ENCODE results near the gene CTSE. TPM values are rescaled to one million over a fixed set of nuclear protein-coding genes. Genes with fewer than 3 reads are reported as not detected.

The CTSE gene
- total and polyA plus RNA-seq, 2 of the 13 experiments (the other 11 are each of a cell fraction or from before 2014, with no cell fraction given): 0.50 to 0.69 TPM

DNA sequence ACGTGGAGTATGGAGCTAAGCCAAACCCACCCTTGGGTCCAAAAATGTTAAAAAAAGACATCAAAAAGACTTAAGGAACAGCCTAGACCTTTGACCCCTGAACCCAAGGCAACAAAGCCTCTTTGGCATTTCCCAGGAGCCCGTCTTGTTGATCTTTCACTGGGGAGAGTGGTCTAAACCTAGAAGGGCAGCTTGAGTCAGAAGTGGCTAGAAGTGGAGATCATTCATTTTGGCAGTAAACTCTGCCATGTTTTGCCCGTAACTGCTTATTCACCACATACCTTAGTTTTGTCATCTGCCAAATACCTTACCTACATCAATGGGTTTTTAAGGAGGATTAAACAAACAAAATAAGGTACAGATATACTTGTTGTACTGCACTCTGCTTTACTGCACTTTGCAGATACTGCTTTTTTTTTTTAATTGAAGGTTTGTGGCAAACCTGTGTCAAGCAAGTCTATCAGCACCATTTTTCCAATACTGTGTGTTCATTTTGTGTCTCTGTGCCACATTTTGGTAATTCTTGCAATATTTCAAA, 1.7 kb upstream of the CTSE start:
- Histone ChIP-seq H3K27me3 (ENCODE audit: control insufficient read depth in 1 of 2, insufficient read depth in 2 of 2, low read length in 2 of 2) (peaks cover 0 to 22% of the 10 kb centered on the region in 2 experiments; a peak in 4 of 5 replicates), H3K4me2 (ENCODE audit: low read depth, low read length) (no peak overlapping the region), H2AFZ (ENCODE audit: low read length) (no peak overlapping the region), H3K4me3 (replicated peaks in 1 of 3; ENCODE audit: insufficient read depth in 1 of 3, low read depth in 2 of 3, low read length in 3 of 3) (no peak overlapping the region), H4K20me1 (ENCODE audit: insufficient read depth, low read length) (no peaks in the 10 kb centered on the region), H3K9ac (ENCODE audit: insufficient read depth, low read depth, low read length) (no peak overlapping the region), H3K9me3 (ENCODE audit: low read length) (no peaks in the 10 kb centered on the region), H3K27ac (ENCODE audit: extremely low read length, insufficient read depth, low read length) (no peak overlapping the region), H3K36me3 (replicated peaks in 1 of 2; ENCODE audit: control insufficient read depth in 1 of 2, insufficient read depth in 2 of 2, low read length in 2 of 2) (no peaks in the 10 kb centered on the region), H3K4me1 (ENCODE audit: insufficient read depth, low read length) (peaks cover 28% of the 10 kb centered on the region), H3K79me2 (ENCODE audit: insufficient read depth, low read length) (no peaks in the 10 kb centered on the region)
- 3% methylated on average over 3 of the region's 3 CpGs for WGBS (ENCODE audit: low lambda C conversion rate)
- TF ChIP-seq POLR2AphosphoS2 (IDR thresholded peaks at IDR 0.05; ENCODE audit: low read depth, low read length) (no peak), ZNF589 (CRISPR knock-in tag; conservative IDR thresholded peaks at IDR 0.05) (no peak), MEIS1 (CRISPR knock-in tag; IDR thresholded peaks at IDR 0.05; ENCODE audit: borderline replicate concordance) (no peak), NRL (CRISPR knock-in tag; IDR thresholded peaks at IDR 0.05; ENCODE audit: borderline replicate concordance) (no peak), ZFP1 (CRISPR knock-in tag; IDR thresholded peaks at IDR 0.05) (no peak), HNRNPUL1 (IDR thresholded peaks at IDR 0.05; ENCODE audit: low read depth, low read length) (no peak), TP53 (CRISPR knock-in tag; conservative IDR thresholded peaks at IDR 0.05) (no peak)
- TF ChIP-seq, protein P1, sequence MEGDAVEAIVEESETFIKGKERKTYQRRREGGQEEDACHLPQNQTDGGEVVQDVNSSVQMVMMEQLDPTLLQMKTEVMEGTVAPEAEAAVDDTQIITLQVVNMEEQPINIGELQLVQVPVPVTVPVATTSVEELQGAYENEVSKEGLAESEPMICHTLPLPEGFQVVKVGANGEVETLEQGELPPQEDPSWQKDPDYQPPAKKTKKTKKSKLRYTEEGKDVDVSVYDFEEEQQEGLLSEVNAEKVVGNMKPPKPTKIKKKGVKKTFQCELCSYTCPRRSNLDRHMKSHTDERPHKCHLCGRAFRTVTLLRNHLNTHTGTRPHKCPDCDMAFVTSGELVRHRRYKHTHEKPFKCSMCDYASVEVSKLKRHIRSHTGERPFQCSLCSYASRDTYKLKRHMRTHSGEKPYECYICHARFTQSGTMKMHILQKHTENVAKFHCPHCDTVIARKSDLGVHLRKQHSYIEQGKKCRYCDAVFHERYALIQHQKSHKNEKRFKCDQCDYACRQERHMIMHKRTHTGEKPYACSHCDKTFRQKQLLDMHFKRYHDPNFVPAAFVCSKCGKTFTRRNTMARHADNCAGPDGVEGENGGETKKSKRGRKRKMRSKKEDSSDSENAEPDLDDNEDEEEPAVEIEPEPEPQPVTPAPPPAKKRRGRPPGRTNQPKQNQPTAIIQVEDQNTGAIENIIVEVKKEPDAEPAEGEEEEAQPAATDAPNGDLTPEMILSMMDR (CRISPR knock-in tag; IDR thresholded peaks at IDR 0.05): no peak
- TF ChIP-seq, protein P2, sequence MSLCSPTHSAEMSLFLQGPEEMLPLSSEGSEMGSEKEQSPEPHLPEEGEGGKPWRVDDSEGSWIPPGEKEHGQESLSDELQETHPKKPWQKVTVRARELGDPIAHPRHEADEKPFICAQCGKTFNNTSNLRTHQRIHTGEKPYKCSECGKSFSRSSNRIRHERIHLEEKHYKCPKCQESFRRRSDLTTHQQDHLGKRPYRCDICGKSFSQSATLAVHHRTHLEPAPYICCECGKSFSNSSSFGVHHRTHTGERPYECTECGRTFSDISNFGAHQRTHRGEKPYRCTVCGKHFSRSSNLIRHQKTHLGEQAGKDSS (CRISPR knock-in tag; IDR thresholded peaks at IDR 0.05; ENCODE audit: borderline replicate concordance, low read depth): no peak
- TF ChIP-seq, protein P3, sequence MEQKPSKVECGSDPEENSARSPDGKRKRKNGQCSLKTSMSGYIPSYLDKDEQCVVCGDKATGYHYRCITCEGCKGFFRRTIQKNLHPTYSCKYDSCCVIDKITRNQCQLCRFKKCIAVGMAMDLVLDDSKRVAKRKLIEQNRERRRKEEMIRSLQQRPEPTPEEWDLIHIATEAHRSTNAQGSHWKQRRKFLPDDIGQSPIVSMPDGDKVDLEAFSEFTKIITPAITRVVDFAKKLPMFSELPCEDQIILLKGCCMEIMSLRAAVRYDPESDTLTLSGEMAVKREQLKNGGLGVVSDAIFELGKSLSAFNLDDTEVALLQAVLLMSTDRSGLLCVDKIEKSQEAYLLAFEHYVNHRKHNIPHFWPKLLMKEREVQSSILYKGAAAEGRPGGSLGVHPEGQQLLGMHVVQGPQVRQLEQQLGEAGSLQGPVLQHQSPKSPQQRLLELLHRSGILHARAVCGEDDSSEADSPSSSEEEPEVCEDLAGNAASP (CRISPR knock-in tag; IDR thresholded peaks at IDR 0.05; ENCODE audit: borderline replicate concordance): no peak
- ATAC-seq (no peak), FAIRE-seq (no peak), DNase-seq (ENCODE audit: low spot score) (no peak)
- intact Hi-C loops (cut with micrococcal nuclease; ENCODE audit: unreplicated experiment): no loop called here
- CTCF ChIA-PET (ENCODE audit: low intra/inter-chr PET ratio, low total read pairs): no interaction called here
- in situ Hi-C loops (cut with HindIII; ENCODE audit: extremely low pct_ligation_motif_present, low pct_unique_long_range_greater_than_20kb): loop anchor here (5.0 kb wide), 1 partner anchor 82 kb away; no protein-coding TSS in a partner anchor
- BruUV-seq (replicated peaks): no TSS peak
- POLR2A ChIA-PET: no interaction called here

All from HepG2 (cell line).